ENCODE measurements around the gene AK5.
"Not testable (repeated sequence)": the region's sequence is repeated elsewhere in the genome, so short reads cannot be mapped to it uniquely, and the experiment has no call there.

AK5 gene

DNA sequence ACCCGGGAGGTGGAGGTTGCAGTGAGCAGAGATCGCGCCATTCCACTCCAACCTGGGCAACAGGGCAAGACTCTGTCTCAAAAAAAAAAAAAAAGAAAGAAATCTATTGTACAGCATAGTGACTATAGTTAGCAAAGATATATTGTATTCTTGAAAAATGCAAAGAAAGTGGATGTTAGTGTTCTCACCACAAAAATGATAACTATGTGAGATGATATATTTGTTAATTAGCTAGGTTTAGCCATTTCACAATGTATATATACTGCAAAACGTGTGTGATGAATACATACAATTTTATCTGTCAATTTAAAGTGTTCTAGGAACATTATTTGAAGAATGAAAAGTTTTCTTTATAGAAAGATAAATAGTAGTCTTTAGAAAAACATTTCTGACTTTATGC, 179.9 kb downstream of the AK5 start:
- no peak for DNase-seq

DNA sequence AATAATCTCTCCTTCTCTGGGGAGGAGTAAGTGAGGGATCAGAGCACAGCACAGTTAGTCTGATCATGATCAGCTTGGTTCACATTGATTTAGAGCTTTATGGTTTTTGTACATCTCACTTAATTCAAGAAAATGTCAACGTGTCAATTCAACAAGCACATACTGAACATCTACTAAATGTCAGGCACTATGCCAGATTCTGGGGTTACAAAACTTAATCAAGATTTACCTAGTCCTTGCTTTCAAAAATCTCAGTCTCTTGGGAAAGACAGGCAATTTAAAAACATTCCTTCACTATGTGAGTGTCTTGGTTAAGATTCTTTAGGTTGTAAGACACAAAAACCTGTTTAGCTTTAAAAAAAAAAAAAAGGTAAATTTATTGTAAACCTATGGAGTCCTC, 181.4 kb downstream of the AK5 start:
- no peak for DNase-seq

DNA sequence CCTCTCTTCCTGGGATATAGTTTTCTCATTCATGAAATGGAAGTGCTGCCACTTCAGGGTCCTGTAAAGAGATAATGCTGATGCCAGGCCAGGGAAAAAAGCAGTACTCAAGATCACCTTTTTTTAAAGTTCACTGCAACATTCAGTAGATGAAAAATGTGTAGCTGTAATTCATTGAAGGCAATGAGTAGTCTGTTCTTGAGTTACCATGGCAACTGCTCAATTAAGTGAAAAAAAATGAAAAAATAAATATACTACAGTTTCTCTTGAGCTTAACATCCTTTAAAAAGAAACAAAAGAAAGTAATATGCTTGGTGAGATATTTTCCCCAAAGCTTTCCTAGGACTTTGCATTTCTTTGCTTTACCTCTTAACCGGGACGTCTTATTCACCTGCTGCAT, 183.3 kb downstream of the AK5 start:
- no peak for DNase-seq

DNA sequence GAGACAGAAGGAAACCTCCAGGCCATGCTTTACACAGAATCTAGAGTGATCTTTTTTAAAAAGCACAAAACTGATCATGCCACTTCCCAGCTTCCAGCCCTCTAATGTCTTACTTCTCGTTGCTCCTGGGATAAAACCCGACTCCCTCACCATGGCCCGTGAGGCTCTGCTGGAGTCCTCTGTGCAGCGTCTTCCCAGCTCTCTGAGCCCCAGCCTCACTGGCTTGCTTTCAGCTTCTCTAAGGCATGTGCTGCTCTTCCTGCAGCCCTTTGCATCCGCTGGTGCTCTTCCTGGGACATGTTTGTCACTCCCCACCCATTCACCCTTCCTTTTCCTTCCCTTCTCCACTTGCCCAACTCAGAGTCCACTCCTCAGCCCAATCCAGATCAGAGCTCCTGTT, 184.1 kb downstream of the AK5 start:
- no peak for DNase-seq

DNA sequence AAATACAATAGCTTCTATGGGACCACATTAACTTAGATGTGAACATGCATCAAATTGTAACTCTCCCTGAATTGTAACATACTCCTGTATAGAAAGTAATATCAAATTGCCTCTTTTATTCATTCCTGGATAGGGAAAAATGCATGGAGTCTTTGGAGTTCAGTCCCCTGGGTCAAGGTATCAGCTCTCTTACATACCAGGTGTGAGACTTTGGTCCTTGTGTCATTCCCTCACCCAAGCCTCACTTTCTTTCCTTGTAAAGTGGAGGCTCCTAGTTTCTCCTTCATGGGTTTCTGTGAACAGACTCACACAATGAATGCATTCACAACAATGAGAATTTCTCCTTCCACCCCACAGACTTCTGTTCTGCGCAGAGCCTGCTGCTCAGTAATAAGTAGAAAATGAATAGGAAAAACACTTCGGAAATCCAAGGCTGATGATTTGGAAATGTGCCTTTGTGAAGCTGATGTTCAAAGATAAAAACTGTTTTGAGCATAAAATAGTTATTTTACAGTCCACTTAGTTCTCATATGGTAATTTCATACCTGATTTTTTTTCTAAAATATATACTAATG, 185.3 kb downstream of the AK5 start:
- no peak for DNase-seq

DNA sequence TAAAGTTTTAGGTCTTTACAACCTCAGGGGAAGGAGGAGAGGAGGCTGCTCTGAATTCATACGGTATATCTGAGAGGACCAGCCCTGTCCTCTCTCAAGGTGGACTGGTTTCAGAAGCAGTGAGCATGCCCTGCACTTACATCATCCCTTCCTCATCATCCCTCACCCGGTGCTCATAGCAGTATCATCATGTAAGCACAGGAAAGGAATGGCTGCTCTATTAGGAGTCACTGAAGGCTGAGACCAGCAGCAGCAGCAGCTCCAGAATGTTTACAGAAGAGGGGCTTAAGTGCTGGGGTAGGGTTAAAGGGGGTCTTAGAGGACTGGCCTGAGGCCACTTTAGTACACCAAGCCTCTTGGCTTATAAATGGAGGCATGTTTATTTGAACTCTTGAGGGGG, 185.9 kb downstream of the AK5 start:
- no peak for DNase-seq

DNA sequence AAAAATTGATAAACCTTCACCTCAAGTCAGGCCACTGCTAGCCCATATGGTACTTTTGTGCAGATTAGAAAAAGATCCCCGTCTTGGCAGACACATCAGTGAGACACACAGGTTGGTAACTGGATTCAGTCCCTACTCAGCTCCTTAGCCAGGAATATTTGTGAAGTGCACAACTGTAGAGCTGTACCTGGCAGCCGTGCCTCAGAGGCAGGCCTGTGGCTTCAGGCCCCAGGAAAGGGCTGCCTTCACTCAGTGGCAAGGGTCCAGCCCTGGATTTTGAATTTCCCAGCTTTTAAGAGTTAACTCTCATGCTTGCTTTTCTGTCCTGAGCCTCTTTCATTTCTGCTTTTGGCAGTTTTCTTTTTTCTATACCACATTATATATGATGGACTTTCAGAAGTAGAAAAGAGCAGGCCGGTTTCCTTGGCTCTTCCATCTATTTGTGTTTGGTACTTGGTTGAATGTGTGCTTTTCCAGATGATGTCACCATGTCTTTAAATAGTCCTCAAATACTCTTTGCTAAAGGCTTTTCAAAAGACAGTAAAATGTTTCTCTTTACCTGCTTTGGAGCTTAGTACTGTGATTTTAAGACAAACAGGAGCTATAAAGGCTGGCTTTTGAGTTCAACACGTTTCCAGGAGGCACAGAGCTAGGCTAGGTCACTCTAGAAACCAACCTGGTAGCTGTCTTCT, 186.6 kb downstream of the AK5 start:
- no peak for DNase-seq

DNA sequence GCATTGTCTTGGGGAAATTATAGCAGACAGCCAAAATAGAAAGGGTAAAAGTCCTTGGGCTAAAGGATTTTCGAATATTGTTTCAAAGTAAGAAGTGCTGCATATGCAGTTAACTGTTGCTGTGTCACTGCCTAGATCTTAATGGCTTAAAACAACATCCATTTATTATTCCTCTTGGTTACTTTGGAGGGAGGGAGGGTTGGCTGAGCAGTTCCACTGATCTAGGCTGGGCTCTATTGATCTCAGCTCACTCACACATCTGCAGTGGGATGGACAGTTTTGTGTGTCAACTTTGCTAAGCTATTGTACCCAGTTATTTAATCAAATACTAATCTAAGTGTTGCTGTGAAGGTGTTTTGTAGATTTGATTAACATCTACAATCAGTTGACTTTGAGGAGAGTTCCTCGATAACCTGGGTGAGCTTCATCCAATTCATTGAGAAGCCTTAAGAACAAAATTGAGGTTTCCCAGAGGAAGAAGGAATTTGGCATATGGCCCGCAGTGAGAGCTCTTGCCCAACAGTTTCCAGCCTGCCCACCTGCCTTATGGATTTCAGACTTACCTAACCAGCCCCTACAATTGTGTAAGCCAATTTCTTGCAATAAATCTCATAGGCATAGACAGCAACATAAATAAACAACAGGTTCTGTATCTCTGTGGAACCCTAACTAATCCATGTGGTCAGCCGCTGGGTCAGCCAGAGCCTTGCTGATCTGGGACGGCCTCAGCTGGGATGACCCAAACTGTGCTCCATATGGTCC, 187.3 kb downstream of the AK5 start:
- DNase-seq = no peak

DNA sequence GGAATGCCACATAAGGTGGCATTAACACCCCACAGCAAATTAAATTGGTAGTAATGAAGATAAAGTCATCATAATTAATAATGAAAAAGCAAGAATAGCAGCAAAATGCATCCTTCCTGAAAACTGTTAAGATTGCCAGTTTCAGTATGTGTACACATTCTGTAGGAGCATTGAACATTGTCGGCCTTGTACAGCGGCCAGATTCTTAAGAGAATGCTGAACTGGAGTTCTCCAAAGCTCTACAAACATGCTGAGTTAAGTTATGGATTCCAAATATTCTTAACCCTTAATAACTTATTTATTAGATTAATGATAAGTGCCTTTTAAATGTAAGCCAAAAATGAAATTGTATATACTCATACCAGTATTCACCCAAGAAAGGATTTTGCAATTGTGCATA, 189.9 kb downstream of the AK5 start:
- DNase-seq = no peak

DNA sequence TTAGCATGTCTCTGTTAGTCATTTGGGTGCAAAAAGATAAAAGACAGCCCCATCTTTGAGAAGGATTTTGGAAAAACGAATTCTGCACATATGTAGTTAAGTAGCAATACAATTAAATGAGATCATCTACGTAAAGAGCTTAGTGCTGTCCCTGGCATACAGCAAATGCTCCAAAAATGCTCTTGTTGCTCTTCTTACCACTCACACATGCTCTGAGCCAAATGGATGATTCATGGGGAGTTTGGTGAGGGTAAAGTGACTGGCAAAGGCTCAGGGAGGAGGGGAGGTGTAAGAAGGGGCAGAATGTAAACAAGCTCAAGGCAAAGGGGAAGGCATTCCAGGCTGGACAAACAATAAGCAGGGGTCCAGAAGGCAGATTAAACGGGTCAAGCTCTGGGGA, 191.9 kb downstream of the AK5 start:
- DNase-seq = no peak

DNA sequence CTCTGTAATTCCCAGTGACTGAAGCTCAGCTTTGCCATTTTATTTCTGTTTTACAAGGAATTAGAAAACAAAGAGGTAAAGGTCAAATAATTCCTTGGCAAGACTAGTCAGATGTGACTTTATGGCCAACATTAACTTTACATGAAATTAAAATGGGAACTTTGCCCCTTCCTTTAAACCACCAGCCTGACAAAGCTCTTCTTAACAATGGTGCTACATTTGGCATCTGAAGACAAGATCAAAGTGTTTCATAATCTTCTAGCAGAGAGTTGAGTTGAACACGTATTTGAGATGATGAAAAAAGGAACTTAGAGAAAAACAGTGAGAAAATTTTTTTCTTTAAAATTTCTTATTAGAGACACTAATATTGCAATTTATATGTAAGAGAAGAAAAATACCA, 193.8 kb downstream of the AK5 start:
- DNase-seq = no peak

DNA sequence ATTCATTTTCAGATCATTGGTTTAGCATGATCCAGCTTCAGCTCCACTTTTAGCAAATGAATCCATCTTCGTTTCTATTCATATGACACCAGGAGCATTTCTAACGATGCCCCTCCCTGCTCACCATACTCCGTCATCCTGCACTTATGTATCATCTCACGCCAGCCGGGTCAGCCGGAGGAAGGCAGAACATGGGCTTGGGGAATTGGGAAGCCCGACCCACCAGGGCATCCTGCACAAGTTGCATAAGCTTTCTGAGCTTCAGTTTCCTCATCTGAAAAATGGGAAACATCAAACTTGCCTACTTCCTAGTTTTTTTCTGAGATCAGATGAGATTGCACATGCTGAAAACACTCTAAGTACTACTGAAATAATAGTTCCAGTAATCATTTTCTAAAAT, 194.7 kb downstream of the AK5 start:
- no peak for DNase-seq

DNA sequence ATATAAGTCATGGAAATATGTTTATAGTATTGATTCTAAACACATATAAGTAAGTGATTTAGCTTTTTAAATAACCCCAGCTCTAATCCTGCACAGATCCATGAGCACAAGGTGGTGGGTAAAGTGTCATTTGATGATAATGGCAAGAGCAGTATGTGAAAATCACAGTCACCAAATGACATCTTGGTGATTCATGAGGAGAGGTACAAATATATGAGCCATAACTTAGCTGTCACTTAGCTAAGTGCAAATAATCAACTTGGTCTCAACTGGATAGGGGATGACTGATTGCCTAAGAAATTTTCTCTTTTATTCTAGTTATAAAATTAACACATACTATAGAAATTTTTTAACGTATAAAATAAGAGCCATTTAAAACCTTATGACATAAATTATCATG, 202.5 kb downstream of the AK5 start:
- no peak for DNase-seq

DNA sequence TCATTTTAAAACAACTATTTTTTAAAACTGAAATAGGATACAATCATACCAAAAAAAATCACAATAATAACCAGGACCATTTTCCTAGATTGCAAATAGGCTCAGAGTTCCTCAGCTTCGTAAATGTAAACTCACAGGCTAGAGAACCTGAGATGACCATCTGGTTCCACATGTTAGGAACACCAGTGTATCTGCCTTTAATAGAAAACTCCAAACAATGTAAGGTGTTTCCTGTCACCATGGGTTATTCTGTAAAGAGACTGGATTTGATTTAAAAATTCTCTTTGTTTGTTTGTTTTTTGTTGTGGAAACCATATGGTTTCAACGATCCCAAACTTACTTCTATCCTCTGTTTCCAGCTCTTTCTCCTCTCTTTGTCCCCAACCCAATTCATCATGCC, 203.1 kb downstream of the AK5 start:
- DNase-seq = no peak

DNA sequence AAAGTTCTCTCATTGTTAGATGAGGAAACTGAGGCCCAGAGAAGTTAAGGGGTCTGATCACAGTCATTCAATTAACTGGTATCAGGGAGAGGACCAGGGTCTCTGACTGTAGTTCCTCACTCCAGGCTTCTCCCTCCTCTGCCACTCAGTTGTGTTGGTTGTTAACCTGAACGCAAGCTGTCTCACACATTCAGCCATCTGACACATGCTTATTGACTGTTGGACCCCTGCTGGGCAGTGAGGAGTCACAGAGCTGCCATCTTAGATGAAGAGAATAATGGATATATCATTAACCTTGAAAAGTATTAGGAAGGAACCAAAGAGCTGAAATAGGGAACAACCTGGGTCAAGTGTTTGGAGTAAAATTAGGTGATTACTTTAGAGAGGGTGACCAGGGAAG, 205.8 kb downstream of the AK5 start:
- no peak for DNase-seq

DNA sequence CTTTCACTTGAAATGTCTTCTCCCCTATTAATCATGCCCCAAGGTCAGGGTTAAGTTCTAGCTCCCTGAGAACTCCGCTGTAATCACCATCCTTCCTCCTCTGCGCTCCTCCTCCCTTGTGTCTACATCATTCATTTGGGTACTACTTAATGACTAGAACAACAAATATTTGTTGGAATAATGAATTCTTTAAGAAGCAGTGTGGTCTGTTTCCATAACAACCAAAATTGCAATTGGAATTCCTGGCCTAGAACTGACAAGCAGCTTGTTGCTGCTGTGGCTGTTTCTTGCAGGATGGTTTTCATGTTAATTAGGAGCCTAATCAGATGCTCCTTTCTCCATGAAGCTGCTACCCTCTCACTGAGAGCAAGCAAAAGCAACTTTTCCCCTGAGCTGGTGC, 208.1 kb downstream of the AK5 start:
- DNase-seq = no peak

DNA sequence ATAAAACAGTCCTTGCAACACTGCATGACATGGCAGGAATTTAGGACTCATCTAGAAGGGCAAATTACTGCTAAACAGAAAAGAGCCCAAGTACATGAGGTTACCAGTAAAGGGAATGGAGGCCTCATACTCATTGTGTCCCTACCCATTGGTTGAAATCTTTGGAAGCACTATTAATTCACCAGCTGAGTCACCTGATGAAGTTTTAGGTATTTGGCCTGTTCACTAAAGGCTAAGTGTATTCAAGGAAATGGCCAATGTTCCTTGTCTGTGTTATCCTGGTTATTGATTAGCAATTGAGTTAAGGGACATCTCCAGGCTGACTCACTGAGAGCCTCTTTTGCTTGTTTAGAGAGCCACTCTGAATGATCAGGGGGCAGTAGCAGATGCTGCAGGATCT, 212.2 kb downstream of the AK5 start:
- DNase-seq = no peak

DNA sequence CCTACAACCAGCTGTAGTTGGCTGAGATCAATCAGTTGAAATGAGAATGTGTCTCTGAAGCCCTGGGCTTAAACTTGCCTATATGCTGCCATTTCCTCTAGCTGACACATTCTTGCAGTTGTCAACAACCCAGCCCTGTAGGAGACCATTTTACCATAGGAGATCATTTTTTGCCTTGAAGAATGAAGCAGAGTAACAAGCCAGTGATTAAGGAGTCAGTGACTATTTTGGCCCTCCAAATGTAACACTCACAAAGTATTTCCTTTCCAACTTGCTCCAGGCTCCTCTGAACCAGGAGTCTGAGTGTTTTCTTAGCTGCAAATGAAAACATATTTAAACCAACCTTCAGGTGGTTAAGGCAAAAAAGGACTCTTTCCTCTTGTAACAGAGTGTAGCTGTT, 217.1 kb downstream of the AK5 start:
- DNase-seq = no peak

DNA sequence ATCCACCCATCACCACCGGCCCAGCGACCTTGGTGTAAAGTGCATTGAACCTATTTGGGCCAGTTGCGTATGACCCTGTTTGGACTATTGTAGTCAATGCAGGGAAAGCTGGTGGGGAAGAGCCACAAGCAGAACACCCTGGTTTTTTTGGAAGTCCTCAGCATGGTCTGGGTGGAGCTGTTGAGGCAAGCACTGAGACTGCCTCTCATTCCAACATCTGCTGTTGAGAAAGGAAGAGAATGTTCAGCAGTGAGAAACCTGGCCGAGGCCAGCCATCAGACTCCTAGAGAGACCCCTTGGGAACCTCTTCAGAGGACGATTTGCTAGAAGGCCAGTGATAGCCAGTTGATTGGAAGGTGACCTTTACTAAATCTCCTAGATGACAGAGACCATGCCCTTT, 217.6 kb downstream of the AK5 start:
- no peak for DNase-seq

DNA sequence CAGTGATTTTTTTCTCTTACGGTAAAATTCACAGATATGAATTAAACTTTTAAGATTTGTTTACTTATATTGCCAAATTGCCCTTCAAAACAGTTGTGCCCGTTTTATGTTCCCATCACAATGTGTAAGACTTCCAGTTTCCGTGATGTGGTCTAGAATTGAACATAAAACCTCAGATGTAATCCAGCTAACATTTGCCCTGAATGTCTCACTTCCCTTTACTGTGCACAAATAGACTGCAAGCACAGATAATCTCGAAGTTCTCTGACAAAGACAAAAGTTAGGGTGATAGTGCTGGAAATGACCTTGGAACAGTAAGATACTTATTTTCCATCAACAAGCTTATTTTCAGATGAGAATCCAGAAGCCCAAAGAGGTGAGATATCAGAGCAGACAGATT, 223.2 kb downstream of the AK5 start:
- no peak for DNase-seq

DNA sequence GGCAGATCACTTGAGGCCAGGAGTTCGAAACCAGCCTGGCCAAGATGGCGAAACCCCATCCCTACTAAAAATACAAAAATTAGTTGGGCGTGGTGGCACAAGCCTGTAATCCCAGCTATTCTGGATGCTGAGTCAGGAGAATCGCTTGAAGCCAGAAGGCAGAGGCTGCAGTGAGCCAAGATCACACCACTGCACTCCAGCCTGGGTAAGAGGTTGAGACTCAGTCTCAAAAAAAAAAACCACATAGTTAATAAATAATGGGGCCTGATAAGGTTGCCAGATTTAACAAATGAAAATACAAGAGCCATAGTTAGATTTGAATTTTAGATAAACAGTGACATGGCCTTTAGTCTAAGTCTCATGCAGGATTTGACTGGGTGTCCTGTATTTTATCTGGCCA, 225.0 kb downstream of the AK5 start:
- DNase-seq = no peak

DNA sequence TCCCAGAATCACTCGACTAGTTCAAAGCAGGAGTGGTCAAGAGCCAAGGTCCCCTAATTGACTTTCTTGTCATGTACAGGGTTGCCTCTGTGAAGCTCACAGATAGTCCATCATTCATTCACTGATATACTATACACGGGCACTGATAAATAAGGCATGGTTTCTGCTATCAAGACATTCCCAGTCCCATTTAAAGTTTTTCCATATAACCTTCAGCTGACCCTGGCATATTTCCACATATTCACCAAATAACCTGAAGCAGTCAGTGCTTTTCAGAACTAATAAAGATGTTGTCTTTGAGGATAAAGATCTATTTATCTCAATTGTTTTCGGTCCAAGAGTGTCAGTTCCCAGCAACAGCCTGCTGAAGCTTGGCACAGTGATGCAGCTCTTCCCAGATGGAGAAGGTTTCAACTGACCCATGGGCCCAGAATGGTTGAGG, 227.3 kb downstream of the AK5 start:
- no peak for DNase-seq

DNA sequence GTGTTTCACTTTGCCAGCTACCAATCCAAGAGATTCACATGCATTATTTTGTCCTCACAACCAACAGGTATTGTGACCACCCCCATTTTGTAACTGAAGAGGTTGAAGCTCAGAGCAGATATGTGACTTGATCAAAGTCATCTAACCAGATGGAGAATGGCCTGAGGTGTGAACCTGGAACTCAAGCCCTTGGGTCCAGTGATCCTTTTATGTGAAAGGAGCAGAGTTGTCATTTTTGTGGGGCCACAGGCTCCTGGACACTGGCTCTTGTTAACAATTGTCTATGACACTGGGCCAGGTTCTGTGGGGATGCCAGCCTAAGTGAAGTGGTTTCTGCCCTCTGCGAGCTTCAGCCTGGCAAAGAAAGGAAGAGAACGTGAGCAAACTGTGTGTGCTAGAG, 228.1 kb downstream of the AK5 start:
- no peak for DNase-seq

DNA sequence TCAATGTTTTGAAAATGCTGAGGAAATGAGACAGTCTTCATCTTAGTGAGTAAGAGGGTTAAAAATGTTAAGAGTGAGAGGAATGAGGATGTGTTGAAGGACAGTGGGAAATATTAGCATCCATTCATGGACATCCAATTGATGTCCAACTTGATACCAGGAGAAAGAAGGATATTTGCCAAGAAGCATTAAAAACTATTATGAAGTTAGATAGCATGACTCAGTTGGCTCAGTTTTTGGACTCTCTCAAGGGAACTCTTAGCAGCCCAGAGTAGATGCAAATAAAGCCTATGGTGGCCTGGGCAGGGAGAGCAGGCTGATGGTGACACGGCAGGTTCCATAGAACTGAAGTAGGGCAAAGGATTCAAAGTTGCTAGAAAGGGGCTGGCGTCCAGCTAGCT, 229.6 kb downstream of the AK5 start:
- DNase-seq = no peak

DNA sequence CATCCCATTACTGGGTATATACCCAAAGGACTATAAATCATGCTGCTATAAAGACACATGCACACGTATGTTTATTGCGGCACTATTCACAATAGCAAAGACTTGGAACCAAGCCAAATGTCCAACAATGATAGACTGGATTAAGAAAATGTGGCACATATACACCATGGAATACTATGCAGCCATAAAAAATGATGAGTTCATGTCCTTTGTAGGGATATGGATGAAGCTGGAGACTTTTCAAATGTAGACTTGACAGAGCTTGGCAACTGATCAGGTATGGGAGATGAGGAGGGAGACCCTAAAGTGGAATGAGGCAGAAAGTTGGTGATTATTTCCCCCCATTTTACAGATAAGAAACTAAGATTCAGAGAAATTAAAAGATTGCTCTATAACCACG, 230.8 kb downstream of the AK5 start:
- DNase-seq = not testable (repeated sequence)
